Spinal cord (tissue), 10 donors: ENCODE measurements around the gene NDEL1. TPM values are rescaled to one million over a fixed set of nuclear protein-coding genes. Genes with fewer than 3 reads are reported as not detected.

Experiments
- DNase-seq, 6 donors: peaks; one replicate each; pipeline versions ENCODE4 v3.0.0 to v3.0.0-alpha.2; 2013 to 2015; ENCODE audit warnings: low spot score in 6 of 6, low read depth in 4 of 6
- H3K27ac ChIP-seq: one replicate; pipeline ENCODE4 v1.5.1; 2013; ENCODE audit warnings: low read depth, low read length, control low read depth
- H3K27me3 ChIP-seq: one replicate; pipeline ENCODE4 v1.6.1; 2013; ENCODE audit warnings: low read length; ENCODE audit not compliant: control insufficient read depth, insufficient read depth
- H3K36me3 ChIP-seq: one replicate; pipeline ENCODE4 v1.6.1; 2013; ENCODE audit warnings: low read length; ENCODE audit not compliant: control insufficient read depth, insufficient read depth
- H3K4me1 ChIP-seq: one replicate; pipeline ENCODE4 v1.6.1; 2013; ENCODE audit warnings: low read length; ENCODE audit not compliant: control insufficient read depth, insufficient read depth
- H3K4me3 ChIP-seq: one replicate; pipeline ENCODE4 v1.5.1; 2013; ENCODE audit warnings: low read depth, low read length, control low read depth
- H3K9me3 ChIP-seq: one replicate; pipeline ENCODE4 v1.6.1; 2013; ENCODE audit warnings: low read length; ENCODE audit not compliant: control insufficient read depth, insufficient read depth
- WGBS: methylation state at CpG from one replicate; pipeline ENCODE4 v1.1.5; 2013; ENCODE audit warnings: missing lambda C conversion rate; ENCODE audit not compliant: insufficient coverage; 5-methylcytosine and 5-hydroxymethylcytosine counted together
- polyA plus RNA-seq, 2 donors: library from polyadenylated mRNA; unstranded; fragments of 120-200 nt; gene quantifications; one replicate each; pipeline ENCODE4 v1.2.1, GENCODE V29; 2013; ENCODE audit not compliant: insufficient read length in 2 of 2
- total RNA-seq, 2 donors: library from RNA; depleted of rRNA in 1 of 2; stranded (reverse); fragments of 120-200 nt in 1 of 2; fragments of >200 nt in 1 of 2; gene quantifications; one replicate each; pipeline versions ENCODE4 v1.2.3 to v1.2.4, GENCODE V29; 2013 to 2014
- donor health status: healthy.

The NDEL1 gene
- total and polyA plus RNA-seq, 4 donors: 30.7 to 48.9 (median 47.1) TPM

- Histone ChIP-seq H3K27me3 (no peaks in the 10 kb centered on the region), H3K4me1 (no peaks in the 10 kb centered on the region), H3K27ac (no peak overlapping the region), H3K4me3 (no peak overlapping the region), H3K36me3 (peaks cover 70% of the 10 kb centered on the region), H3K9me3 (no peaks in the 10 kb centered on the region)
- no CpG with 5 or more reads among the region's 3 CpGs for WGBS
- DNase-seq: no peak
Observed at GRCh38 chr17:8489841-8490240, 54.2 kb downstream of the NDEL1 start.

- no peak for DNase-seq
- H3K9me3 ChIP-seq: no peaks in the 10 kb centered on the region
- H3K27ac ChIP-seq: no peak overlapping the region
- no peaks in the 10 kb centered on the region for H3K27me3 ChIP-seq
- peaks cover 74% of the 10 kb centered on the region for H3K36me3 ChIP-seq
- H3K4me1 ChIP-seq: no peaks in the 10 kb centered on the region
- 94% methylated on average over 16 of the region's 17 CpGs for WGBS
- no peak overlapping the region for H3K4me3 ChIP-seq
Observed at GRCh38 chr17:8490256-8491023, 54.8 kb downstream of the NDEL1 start.

- no peak for DNase-seq
- Histone ChIP-seq H3K4me1 (no peaks in the 10 kb centered on the region), H3K36me3 (peaks cover 86% of the 10 kb centered on the region), H3K4me3 (no peak overlapping the region), H3K27ac (no peak overlapping the region), H3K27me3 (no peaks in the 10 kb centered on the region), H3K9me3 (no peaks in the 10 kb centered on the region)
- 96% methylated on average over 11 of the region's 17 CpGs for WGBS
Observed at GRCh38 chr17:8492121-8492520, 56.4 kb downstream of the NDEL1 start.

- Histone ChIP-seq H3K4me3 (no peak overlapping the region), H3K4me1 (no peaks in the 10 kb centered on the region), H3K27ac (no peak overlapping the region), H3K9me3 (no peaks in the 10 kb centered on the region), H3K27me3 (no peaks in the 10 kb centered on the region), H3K36me3 (peaks cover 88% of the 10 kb centered on the region)
- WGBS: 82% methylated on average over 12 of the region's 12 CpGs
- DNase-seq: no peak
Observed at GRCh38 chr17:8494021-8494420, 58.3 kb downstream of the NDEL1 start.

- Histone ChIP-seq H3K27ac (no peak overlapping the region), H3K4me1 (no peaks in the 10 kb centered on the region), H3K27me3 (no peaks in the 10 kb centered on the region), H3K9me3 (no peaks in the 10 kb centered on the region), H3K36me3 (peaks cover 87% of the 10 kb centered on the region), H3K4me3 (no peak overlapping the region)
- WGBS: 86% methylated on average over 5 of the region's 8 CpGs
- no peak for DNase-seq
Observed at GRCh38 chr17:8494506-8495111, 58.9 kb downstream of the NDEL1 start.

- 88% methylated on average over 8 of the region's 13 CpGs for WGBS
- DNase-seq: no peak
Observed at GRCh38 chr17:8496081-8496480, 60.4 kb downstream of the NDEL1 start.

GRCh38 chr17:8499171-8499570 lies 63.5 kb downstream of the NDEL1 start:
- DNase-seq: no peak
- no peaks in the 10 kb centered on the region for H3K4me1 ChIP-seq
- H3K27me3 ChIP-seq: no peaks in the 10 kb centered on the region
- H3K9me3 ChIP-seq: no peaks in the 10 kb centered on the region
- H3K36me3 ChIP-seq: peaks cover 78% of the 10 kb centered on the region
- H3K4me3 ChIP-seq: no peak overlapping the region
- no peak overlapping the region for H3K27ac ChIP-seq
- 98% methylated on average over 7 of the region's 9 CpGs for WGBS

More at GRCh38 chr17:8496081-8496480, 60.4 kb downstream of the NDEL1 start:
- peaks cover 91% of the 10 kb centered on the region for H3K36me3 ChIP-seq
- no peak overlapping the region for H3K4me3 ChIP-seq
- H3K9me3 ChIP-seq: no peaks in the 10 kb centered on the region
- no peak overlapping the region for H3K27ac ChIP-seq
- no peaks in the 10 kb centered on the region for H3K4me1 ChIP-seq
- no peaks in the 10 kb centered on the region for H3K27me3 ChIP-seq

- WGBS: 90% methylated on average over 2 of the region's 5 CpGs
- H3K36me3 ChIP-seq: peaks cover 79% of the 10 kb centered on the region
- no peak for DNase-seq
- H3K4me1 ChIP-seq: no peaks in the 10 kb centered on the region
- no peak overlapping the region for H3K27ac ChIP-seq
- H3K9me3 ChIP-seq: no peaks in the 10 kb centered on the region
- H3K4me3 ChIP-seq: no peak overlapping the region
- H3K27me3 ChIP-seq: no peaks in the 10 kb centered on the region
Observed at GRCh38 chr17:8499614-8500013, 63.9 kb downstream of the NDEL1 start.

GRCh38 chr17:8500609-8501008 lies 64.9 kb downstream of the NDEL1 start:
- Histone ChIP-seq H3K9me3 (no peaks in the 10 kb centered on the region), H3K36me3 (peaks cover 77% of the 10 kb centered on the region), H3K4me3 (no peak overlapping the region), H3K27me3 (no peaks in the 10 kb centered on the region), H3K27ac (no peak overlapping the region), H3K4me1 (no peaks in the 10 kb centered on the region)
- DNase-seq: no peak
- WGBS: 89% methylated on average over 7 of the region's 8 CpGs

- Histone ChIP-seq H3K27ac (no peak overlapping the region), H3K36me3 (peaks cover 73% of the 10 kb centered on the region), H3K4me3 (no peak overlapping the region), H3K4me1 (no peaks in the 10 kb centered on the region), H3K27me3 (no peaks in the 10 kb centered on the region), H3K9me3 (no peaks in the 10 kb centered on the region)
- 88% methylated on average over 3 of the region's 6 CpGs for WGBS
- DNase-seq: no peak
Observed at GRCh38 chr17:8502126-8502525, 66.4 kb downstream of the NDEL1 start.
